Sigmoid colon (tissue), 7 donors: ENCODE results near the gene PSMF1. TPM values are rescaled to one million over a fixed set of nuclear protein-coding genes. Genes with fewer than 3 reads are reported as not detected.

Experiments
- DNase-seq: peaks from one replicate; pipeline ENCODE4 v3.0.0-alpha.2; 2019
- H3K27ac ChIP-seq, 4 donors: fragments of 200-600 bp; sonication (generic); one replicate each; pipeline ENCODE4 v1.5.1; 2016 to 2019; ENCODE audit warnings: mild to moderate bottlenecking in 1 of 4
- H3K27me3 ChIP-seq, 3 donors: fragments of 200-600 bp; sonication (generic); one replicate each; pipeline ENCODE4 v1.5.1; 2019; ENCODE audit warnings: mild to moderate bottlenecking in 1 of 3
- H3K36me3 ChIP-seq, 4 donors: fragments of 200-600 bp; sonication (generic); one replicate each; pipeline ENCODE4 v1.5.1; 2016 to 2019
- H3K4me1 ChIP-seq, 4 donors: fragments of 200-600 bp; sonication (generic); one replicate each; pipeline ENCODE4 v1.5.1; 2017 to 2019
- H3K4me3 ChIP-seq, 4 donors: fragments of 200-600 bp; sonication (generic); one replicate each; pipeline ENCODE4 v1.5.1; 2017 to 2019; ENCODE audit warnings: mild to moderate bottlenecking in 2 of 4, moderate library complexity in 1 of 4
- H3K9me3 ChIP-seq, 4 donors: fragments of 200-600 bp in 3 of 4; sonication (generic) in 3 of 4; one replicate each; pipeline versions ENCODE4 v1.5.1 to v1.6.1; 2013 to 2019
- CTCF ChIP-seq, 4 experiments: fragments of 450-650 bp in 3 of 4; fragments of 200-600 bp in 1 of 4; IDR thresholded peaks; one replicate each; pipeline ENCODE4 v1.5.1; 2016 to 2019; ENCODE audit warnings: antibody characterized with exemption in 4 of 4, mild to moderate bottlenecking in 3 of 4, moderate library complexity in 2 of 4
- EP300 ChIP-seq, 4 donors: sonication (generic); formaldehyde crosslinking; IDR thresholded peaks; one replicate each; pipeline ENCODE4 v1.6.1; 2017; ENCODE audit warnings: antibody characterized with exemption in 4 of 4
- POLR2A ChIP-seq, 2 donors: fragments of 450-650 bp; IDR thresholded peaks; one replicate each; pipeline ENCODE4 v1.6.1; 2016; ENCODE audit warnings: antibody characterized with exemption in 2 of 2, mild to moderate bottlenecking in 2 of 2, moderate library complexity in 2 of 2
- POLR2AphosphoS5 ChIP-seq, 4 donors: sonication (generic); formaldehyde crosslinking; IDR thresholded peaks; one replicate each; pipeline ENCODE4 v1.6.1; 2017; ENCODE audit warnings: antibody characterized with exemption in 4 of 4
- WGBS, 2 donors: extraction: QIAGEN DNeasy Blood & Tissue Kit; methylation state at CpG; one replicate each; pipeline ENCODE4 v1.1.7; 2013; 5-methylcytosine and 5-hydroxymethylcytosine counted together
- intact Hi-C: fragments of 100-400 bp; cut with DNase I; formaldehyde crosslinking; loops from one replicate; pipeline ENCODE4 v1.15.1; 2023
- polyA plus RNA-seq, 3 donors: library from polyadenylated mRNA; stranded (reverse); fragments of 200-250 nt; gene quantifications; one replicate each; pipeline ENCODE4 v1.2.3, GENCODE V29; 2013
- total RNA-seq, 4 donors: library from RNA; depleted of rRNA; stranded (reverse); fragments of >200 nt; gene quantifications; one replicate each; pipeline ENCODE4 v1.1.0, GENCODE V29; 2016
- donor health status: healthy with polysubstance abuse.
- donor health status: Bipolar disorder and iron deficiency.
- donor health status: healthy.

Gene PSMF1
- total and polyA plus RNA-seq, 7 donors: 47.2 to 148 (median 74.7) TPM

DNA sequence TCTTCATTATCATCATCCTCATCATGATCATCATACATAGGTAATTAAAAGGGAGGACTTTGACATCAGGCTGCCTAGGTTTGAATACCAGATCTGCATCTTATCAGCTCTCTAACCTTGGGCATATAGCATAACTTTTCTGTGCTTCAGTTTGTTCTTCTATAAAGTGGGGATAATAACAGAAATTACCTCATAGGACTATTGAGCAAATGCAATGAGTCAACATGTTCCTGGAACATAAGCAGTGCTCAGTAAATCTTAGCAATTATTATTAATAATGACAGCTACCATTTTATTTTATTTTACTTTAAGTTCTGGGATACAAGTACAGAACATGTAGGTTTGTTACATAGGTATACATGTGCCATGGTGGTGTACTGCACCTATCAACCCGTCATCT is 92.1 kb downstream of the PSMF1 start:
- H3K36me3 ChIP-seq: no peaks in the 10 kb centered on the region
- H3K27me3 ChIP-seq: peaks cover 0 to 3% (median 0%) of the 10 kb centered on the region in 3 donors
- TF ChIP-seq CTCF (IDR thresholded peaks at IDR 0.05) (no peak), POLR2AphosphoS5 (IDR thresholded peaks at IDR 0.05) (no peak), POLR2A (IDR thresholded peaks at IDR 0.05) (no peak), EP300 (IDR thresholded peaks at IDR 0.05) (no peak)
- DNase-seq: no peak
- intact Hi-C loops: loop anchor here (5.0 to 10.0 kb wide), 2 partner anchors 256 to 393 kb away; no protein-coding TSS in a partner anchor
- no peak overlapping the region for H3K27ac ChIP-seq
- no peak overlapping the region for H3K4me3 ChIP-seq
- no peaks in the 10 kb centered on the region for H3K9me3 ChIP-seq
- 98 to 100% methylated on average over 1 of the region's 1 CpG for WGBS, 2 donors
- peaks cover 0 to 8% (median 7%) of the 10 kb centered on the region in 4 donors for H3K4me1 ChIP-seq

- Histone ChIP-seq H3K9me3 (no peaks in the 10 kb centered on the region), H3K4me3 (no peak overlapping the region), H3K36me3 (no peaks in the 10 kb centered on the region), H3K27ac (no peak overlapping the region), H3K27me3 (peaks cover 0 to 11% (median 3%) of the 10 kb centered on the region in 3 donors), H3K4me1 (peaks cover 0 to 8% (median 7%) of the 10 kb centered on the region in 4 donors)
- no peak for DNase-seq
- TF ChIP-seq CTCF (IDR thresholded peaks at IDR 0.05) (no peak), POLR2AphosphoS5 (IDR thresholded peaks at IDR 0.05) (no peak), EP300 (IDR thresholded peaks at IDR 0.05) (no peak)
- intact Hi-C loops: loop anchor here (5.0 to 10.0 kb wide), 2 partner anchors 257 to 395 kb away; no protein-coding TSS in a partner anchor
Observed at GRCh38 chr20:1212023-1212422, 93.6 kb downstream of the PSMF1 start.

GRCh38 chr20:1212607-1213396 is 94.4 kb downstream of the PSMF1 start:
- Histone ChIP-seq H3K27me3 (peaks cover 0 to 12% (median 5%) of the 10 kb centered on the region in 3 donors), H3K4me3 (no peak overlapping the region), H3K36me3 (no peaks in the 10 kb centered on the region), H3K9me3 (no peaks in the 10 kb centered on the region), H3K4me1 (peaks cover 0 to 8% (median 7%) of the 10 kb centered on the region in 4 donors), H3K27ac (no peak overlapping the region)
- intact Hi-C loops: loop anchor here (5.0 to 10.0 kb wide), 2 partner anchors 258 to 396 kb away; no protein-coding TSS in a partner anchor
- WGBS, 2 donors: 13 to 15% methylated on average over 21 of the region's 21 CpGs
- TF ChIP-seq CTCF (IDR thresholded peaks at IDR 0.05): peak; percentile 47 to 78 (median 66)
- TF ChIP-seq EP300 (IDR thresholded peaks at IDR 0.05): no peak
- no peak for TF ChIP-seq POLR2A (IDR thresholded peaks at IDR 0.05)
- TF ChIP-seq POLR2AphosphoS5 (IDR thresholded peaks at IDR 0.05): no peak
- DNase-seq: peak; percentile 77

DNA sequence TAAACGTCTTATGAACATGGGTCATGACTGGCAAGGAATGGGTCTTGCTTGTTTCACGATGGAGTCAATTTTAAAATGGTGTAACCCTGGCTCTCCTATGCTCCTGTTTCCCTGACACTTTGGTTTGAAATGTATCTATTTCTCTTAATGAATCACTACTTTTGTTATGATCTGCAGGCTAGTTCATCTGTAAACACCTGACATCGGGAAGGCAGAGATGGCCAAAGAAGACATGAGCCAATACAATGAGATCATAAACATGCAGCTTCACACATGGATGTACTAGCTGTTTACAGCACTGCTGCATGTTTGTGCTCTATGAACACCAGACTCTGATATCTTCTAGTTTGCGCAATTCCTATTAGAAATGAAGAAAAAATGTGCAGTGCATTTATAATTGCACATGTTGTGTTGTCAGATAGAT is 96.4 kb downstream of the PSMF1 start:
- H3K36me3 ChIP-seq: no peaks in the 10 kb centered on the region
- no peak overlapping the region for H3K4me3 ChIP-seq
- WGBS, 2 donors: 40 to 80% methylated on average over 4 of the region's 4 CpGs
- H3K4me1 ChIP-seq: peaks cover 0 to 8% (median 7%) of the 10 kb centered on the region in 4 donors
- intact Hi-C loops: loop anchor here (5.0 to 10.0 kb wide), 2 partner anchors 260 to 398 kb away; no protein-coding TSS in a partner anchor
- TF ChIP-seq EP300 (IDR thresholded peaks at IDR 0.05): no peak
- TF ChIP-seq POLR2A (IDR thresholded peaks at IDR 0.05): no peak
- TF ChIP-seq POLR2AphosphoS5 (IDR thresholded peaks at IDR 0.05): no peak
- TF ChIP-seq CTCF (IDR thresholded peaks at IDR 0.05): no peak
- peaks cover 0 to 12% (median 5%) of the 10 kb centered on the region in 3 donors for H3K27me3 ChIP-seq
- H3K27ac ChIP-seq: no peak overlapping the region
- DNase-seq: no peak
- H3K9me3 ChIP-seq: no peaks in the 10 kb centered on the region
